ENCODE data around the gene CT47C1. TPM values are rescaled to one million over a fixed set of nuclear protein-coding genes. Genes with fewer than 3 reads are reported as not detected.
A peak's percentile ranks its signal among the peaks of the same experiment; 100 is the strongest.

Gene CT47C1
- total RNA-seq, 1 experiment from 2014 or later = not detected

GRCh38 chrX:119093991-119094735 is 21.4 kb downstream of the CT47C1 start:
- H3K27ac ChIP-seq (ENCODE audit: low read length) = no peak overlapping the region
- in situ Hi-C loops (cut with HindIII; ENCODE audit: low pct_unique_long_range_greater_than_20kb, low sequenced_read_pairs) (no loop called here), intact Hi-C loops (cut with micrococcal nuclease; ENCODE audit: unreplicated experiment) (no loop called here)
- no peak overlapping the region for H3K4me3 ChIP-seq (ENCODE audit: low read depth in 2 of 2, low read length in 2 of 2)
- BruUV-seq (replicated peaks) = no TSS peak
- DNase-seq (ENCODE audit: low read depth, low spot score) = peak; percentile 8
- H3K27me3 ChIP-seq (ENCODE audit: control insufficient read depth, insufficient read depth, low read length) = 0 out of 2 replicates have a peak, but pooled peaks cover 3% of the 10 kb centered on the region
- H3K36me3 ChIP-seq (ENCODE audit: control insufficient read depth, insufficient read depth, low read length) = no peaks in the 10 kb centered on the region
- no peaks in the 10 kb centered on the region for H3K4me1 ChIP-seq (ENCODE audit: control insufficient read depth, insufficient read depth, low read length)
- POLR2A ChIA-PET = no interaction called here
- ATAC-seq = 0 out of 2 replicates have a peak, but pooled peaks have one; percentile 63
- TF ChIP-seq CTCF (IDR thresholded peaks at IDR 0.05) = no peak
- TF ChIP-seq POLR2AphosphoS5 (IDR thresholded peaks at IDR 0.05; ENCODE audit: low read depth, low read length) = no peak
- TF ChIP-seq SIN3A (IDR thresholded peaks at IDR 0.05; ENCODE audit: borderline replicate concordance, insufficient read depth, low read depth, low read length) = no peak
- TF ChIP-seq TCF7L2 (IDR thresholded peaks at IDR 0.05; ENCODE audit: low read depth, low read length) = no peak
- TF ChIP-seq REST (IDR thresholded peaks at IDR 0.05; ENCODE audit: insufficient read depth in 1 of 2, low read depth in 2 of 2, low read length in 1 of 2) = no peak
- H3K9me3 ChIP-seq (ENCODE audit: control insufficient read depth, insufficient read depth, low read depth, low read length) = no peaks in the 10 kb centered on the region
- CTCF ChIA-PET = no interaction called here

- intact Hi-C loops (cut with micrococcal nuclease; ENCODE audit: unreplicated experiment) (no loop called here), in situ Hi-C loops (cut with HindIII; ENCODE audit: low pct_unique_long_range_greater_than_20kb, low sequenced_read_pairs) (no loop called here)
- no peaks in the 10 kb centered on the region for H3K9me3 ChIP-seq (ENCODE audit: control insufficient read depth, insufficient read depth, low read depth, low read length)
- no peaks in the 10 kb centered on the region for H3K36me3 ChIP-seq (ENCODE audit: control insufficient read depth, insufficient read depth, low read length)
- no peaks in the 10 kb centered on the region for H3K4me1 ChIP-seq (ENCODE audit: control insufficient read depth, insufficient read depth, low read length)
- no peak overlapping the region for H3K4me3 ChIP-seq (ENCODE audit: low read depth in 2 of 2, low read length in 2 of 2)
- TF ChIP-seq SIN3A (IDR thresholded peaks at IDR 0.05; ENCODE audit: borderline replicate concordance, insufficient read depth, low read depth, low read length) (no peak), REST (IDR thresholded peaks at IDR 0.05; ENCODE audit: insufficient read depth in 1 of 2, low read depth in 2 of 2, low read length in 1 of 2) (no peak), POLR2AphosphoS5 (IDR thresholded peaks at IDR 0.05; ENCODE audit: low read depth, low read length) (no peak), CTCF (IDR thresholded peaks at IDR 0.05) (no peak; the same call in 1 of the 2 replicates), TCF7L2 (IDR thresholded peaks at IDR 0.05; ENCODE audit: low read depth, low read length) (no peak)
- H3K27ac ChIP-seq (ENCODE audit: low read length) = no peak overlapping the region
- POLR2A ChIA-PET = no interaction called here
- CTCF ChIA-PET = no interaction called here
- 0 out of 2 replicates have a peak, but pooled peaks cover 3% of the 10 kb centered on the region for H3K27me3 ChIP-seq (ENCODE audit: control insufficient read depth, insufficient read depth, low read length)
- DNase-seq (ENCODE audit: low read depth, low spot score) (no peak), ATAC-seq (0 out of 2 replicates have a peak, but pooled peaks have one; percentile 53)
- BruUV-seq (replicated peaks) = no TSS peak
These were observed 22.0 kb downstream of the CT47C1 start for GRCh38 chrX:119094819-119095218.
